Measurements from ENCODE around the gene DRC7.
"Not testable (repeated sequence)": the region's sequence is repeated elsewhere in the genome, so short reads cannot be mapped to it uniquely, and the experiment has no call there.

Gene DRC7

GRCh38 chr16:57721356-57722209, 27.0 kb downstream of the DRC7 start:
- no peak for DNase-seq

DNA sequence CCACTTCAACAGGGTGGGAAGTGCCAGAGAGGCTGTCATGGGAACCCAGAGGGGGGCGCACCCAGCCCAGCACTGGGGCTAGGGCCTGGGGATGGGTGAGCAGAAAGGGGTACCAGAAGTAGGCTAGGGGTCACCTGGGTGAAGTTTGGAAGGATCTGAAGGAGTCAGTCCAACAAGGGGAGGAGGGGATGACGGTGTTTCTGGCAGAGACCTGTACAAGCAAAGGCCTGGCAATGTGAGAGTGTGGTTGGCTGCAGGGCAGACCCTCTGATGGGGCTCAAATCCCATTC, 27.5 kb downstream of the DRC7 start:
- no peak for DNase-seq

GRCh38 chr16:57722651-57723050, 28.0 kb downstream of the DRC7 start:
- no peak for DNase-seq

- no peak for DNase-seq
Observed at GRCh38 chr16:57723170-57723569, 28.6 kb downstream of the DRC7 start.

GRCh38 chr16:57724531-57724930, 29.9 kb downstream of the DRC7 start:
- DNase-seq = no peak

DNA sequence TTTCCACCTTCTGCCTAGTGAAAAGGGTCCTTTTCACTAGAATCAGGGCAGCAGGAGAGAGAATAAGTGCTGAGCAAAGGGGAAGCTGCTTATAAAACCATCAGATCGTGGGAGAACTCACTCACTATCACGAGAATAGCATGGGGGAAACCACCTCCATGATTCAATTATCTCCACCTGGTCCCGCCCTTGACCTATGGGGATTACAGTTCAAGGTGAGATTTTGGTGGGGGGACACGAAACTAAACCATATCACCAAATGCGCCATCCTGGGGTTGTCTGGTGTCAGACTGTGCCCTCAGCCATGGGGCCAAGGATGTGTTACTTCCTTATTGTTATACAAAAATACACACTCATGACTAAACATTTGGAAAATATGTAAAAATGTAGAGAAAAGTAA, 30.5 kb downstream of the DRC7 start:
- DNase-seq = no peak

- no peak for DNase-seq
Observed at GRCh38 chr16:57725554-57725953, 30.9 kb downstream of the DRC7 start.

DNA sequence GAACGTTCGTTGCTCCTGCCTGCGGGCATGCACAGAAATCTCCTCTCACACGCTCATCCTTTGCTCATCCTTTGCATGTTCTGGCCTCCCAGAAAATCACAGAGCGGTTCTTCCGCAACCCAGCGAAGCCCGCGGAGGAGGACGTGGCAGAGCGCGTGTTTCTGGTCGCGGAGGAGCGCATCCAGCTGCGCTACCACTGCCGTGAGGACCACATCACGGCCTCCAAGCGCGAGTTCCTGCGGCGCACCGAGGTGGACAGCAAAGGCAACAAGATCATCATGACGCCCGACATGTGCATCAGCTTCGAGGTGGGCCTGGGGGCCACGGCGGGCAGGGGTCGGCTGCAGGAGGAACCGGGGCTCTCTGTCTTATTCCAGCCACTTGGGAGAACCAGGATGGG, 31.4 kb downstream of the DRC7 start:
- no peak for DNase-seq

DNA sequence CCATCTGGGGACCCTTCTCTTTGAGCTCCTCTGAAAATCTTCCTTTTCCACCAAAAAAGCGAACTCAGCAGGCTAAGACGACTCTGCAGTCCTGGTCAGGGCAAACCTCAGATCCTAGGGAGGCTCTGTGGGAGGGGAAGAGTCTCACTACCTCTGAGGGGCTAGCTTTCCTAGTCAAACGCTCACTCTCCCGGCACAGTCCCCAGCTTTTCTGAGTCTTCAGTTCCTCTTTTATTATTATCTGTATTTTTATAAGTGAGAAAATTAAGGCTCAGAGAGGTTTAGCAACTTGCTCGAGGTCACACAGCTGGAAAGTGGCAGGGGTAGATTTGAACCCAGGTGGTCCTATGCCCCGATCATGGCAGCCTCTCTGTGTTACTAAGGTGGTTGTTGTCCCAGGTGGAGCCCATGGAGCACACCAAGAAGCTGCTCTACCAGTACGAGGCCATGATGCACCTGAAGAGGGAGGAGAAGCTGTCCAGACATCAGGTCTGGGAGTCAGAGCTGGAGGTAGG, 31.9 kb downstream of the DRC7 start:
- DNase-seq = no peak

DNA sequence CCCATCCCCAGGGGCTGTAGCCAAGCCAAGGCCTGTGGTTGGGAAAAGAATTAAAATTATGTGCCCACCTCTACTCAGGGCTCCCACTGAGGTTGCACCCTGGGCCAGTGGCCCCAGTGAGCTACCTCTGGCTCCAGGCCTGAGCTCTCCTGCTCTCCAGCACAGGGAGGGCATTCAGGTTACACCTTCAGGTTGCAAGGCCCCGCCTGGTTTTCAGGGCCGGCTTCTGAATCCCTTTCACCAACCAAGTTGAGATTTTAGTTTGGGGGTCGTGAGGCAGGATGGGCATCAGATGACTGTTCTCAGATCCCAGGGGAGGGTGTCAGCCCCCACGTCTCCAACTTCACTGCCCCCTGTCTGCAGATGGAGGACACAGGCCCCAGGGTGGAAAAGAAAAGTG, 33.0 kb downstream of the DRC7 start:
- no peak for DNase-seq

DNA sequence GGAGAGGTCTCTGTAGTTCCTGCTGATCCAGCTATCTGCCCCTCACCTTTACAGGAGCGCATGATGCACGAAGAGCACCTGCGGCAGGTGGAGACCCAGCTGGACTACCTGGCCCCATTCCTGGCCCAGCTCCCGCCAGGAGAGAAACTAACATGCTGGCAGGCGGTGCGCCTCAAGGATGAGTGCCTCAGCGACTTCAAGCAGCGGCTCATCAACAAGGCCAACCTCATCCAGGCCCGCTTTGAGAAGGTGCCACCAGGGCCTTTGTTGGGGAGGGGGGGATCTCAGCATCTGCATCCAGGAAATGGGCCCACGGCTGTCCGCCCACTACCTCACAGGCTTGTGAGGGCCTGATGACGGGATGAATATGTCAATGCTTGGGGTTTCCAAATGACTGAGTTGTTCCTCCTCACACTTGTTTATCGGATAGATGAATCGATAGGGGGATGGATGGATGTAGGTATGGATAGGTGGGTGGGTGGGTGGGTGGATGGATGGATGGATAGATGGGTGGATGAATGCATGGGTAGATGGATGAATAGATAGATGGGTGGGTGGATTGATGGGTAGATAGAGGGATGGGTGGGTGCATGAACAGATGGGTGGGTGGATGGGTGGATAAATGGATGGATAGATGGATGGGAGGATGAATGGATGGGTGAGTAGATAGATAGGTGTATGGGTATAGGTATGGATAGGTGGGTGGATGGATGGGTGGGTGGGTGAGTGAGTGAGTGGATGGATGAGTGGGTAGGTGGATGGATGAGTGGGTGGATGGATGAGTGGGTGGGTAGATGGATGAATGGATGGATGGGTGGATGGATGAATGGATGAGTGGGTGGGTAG, 34.0 kb downstream of the DRC7 start:
- no peak for DNase-seq

DNA sequence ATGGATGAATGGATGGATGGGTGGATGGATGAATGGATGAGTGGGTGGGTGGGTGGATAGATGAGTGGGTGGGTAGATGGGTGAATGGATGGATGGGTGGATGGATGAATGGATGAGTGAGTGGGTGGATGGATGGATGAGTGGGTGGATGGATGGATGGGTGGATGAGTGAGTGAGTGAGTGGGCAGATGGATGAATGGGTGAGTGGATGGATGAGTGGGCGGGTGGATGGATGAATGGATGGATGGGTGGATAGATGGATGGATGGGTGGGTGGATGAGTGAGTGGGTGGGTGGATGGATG, 34.5 kb downstream of the DRC7 start:
- no peak for DNase-seq

DNA sequence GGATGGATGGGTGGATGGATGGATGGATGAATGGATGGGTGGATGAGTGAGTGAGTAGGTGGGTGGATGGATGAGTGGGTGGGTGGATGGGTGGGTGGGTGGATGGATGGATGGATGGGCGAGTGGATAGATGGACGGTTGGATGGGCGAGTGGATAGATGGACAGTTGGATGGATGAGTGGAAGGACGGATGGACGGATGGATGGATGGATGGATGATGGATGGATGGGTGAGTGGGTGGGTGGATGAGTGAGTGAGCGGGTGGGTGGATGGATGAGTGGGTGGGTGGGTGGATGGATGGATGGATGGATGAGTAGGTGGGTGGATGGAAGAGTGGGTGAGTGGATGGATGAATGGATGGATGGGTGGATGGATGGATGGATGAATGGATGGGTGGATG, 35.2 kb downstream of the DRC7 start:
- not testable (repeated sequence) for DNase-seq

GRCh38 chr16:57730771-57731730, 36.4 kb downstream of the DRC7 start:
- DNase-seq = no peak

DNA sequence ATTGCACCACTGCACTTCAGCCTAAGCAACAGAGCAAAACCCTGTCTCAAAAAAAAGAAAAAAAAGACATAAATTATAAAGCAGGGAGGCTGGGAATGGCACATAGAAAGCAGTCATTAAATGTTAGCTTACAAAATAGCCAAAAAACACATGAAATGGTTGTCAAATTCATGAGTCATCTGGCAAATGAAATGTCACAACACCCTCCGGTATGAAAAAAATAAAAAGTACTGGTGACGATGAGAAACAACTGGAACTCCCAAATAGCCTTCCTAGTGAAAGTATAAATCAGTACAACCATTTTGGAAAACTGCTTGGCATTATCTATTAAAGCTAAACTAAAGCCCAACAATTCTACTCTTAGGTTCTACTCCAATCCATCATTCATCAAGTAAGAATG, 37.4 kb downstream of the DRC7 start:
- no peak for DNase-seq

DNA sequence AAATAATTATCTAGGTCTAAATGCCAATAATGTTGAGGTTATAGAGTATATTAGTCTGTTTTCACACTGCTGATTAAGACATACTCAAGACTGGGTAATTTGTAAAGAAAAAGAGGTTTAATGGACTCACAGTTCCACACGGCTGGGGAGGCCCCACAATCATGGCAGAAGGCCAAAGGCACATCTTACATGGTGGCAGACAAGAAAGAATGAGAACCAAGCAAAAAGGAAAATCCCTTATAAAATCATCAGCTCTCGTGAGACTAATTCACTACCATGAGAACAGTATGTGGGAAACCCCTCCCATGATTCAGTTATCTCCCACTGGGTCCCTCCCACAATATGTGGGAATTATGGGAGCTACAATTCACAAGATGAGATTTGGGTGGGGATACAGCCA, 38.1 kb downstream of the DRC7 start:
- DNase-seq = no peak

DNA sequence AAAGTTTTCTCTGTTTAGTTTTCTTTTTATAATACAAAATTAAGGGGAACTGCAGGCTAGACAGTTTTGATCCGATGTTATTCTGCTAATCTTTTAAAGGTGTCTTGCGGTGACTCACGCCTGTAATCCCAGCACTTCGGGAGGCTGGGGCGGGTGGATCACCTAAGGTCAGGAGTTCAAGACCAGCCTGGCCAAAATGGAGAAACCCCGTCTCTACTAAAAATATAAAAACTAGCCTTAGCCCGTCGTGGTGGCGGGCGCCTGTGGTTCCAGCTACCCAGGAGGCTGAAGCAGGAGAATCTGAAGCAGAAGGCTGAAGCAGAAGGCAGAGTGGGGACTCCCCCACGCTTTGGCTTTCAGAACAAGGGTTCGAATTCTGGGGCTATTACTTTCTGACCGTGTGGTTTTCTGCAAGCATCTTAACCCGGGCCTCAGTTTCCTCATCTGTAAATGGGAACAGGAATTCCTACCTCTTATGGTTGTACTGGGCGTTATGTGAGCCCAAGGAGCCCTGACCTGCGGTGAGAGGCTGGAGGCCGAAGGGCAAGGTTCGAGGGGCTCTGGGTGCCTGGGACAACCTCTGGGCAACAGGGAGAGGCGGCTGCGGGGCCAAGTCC, 39.8 kb downstream of the DRC7 start:
- no peak for DNase-seq

GRCh38 chr16:57734925-57735754, 40.5 kb downstream of the DRC7 start:
- peak; percentile 99 for DNase-seq

DNA sequence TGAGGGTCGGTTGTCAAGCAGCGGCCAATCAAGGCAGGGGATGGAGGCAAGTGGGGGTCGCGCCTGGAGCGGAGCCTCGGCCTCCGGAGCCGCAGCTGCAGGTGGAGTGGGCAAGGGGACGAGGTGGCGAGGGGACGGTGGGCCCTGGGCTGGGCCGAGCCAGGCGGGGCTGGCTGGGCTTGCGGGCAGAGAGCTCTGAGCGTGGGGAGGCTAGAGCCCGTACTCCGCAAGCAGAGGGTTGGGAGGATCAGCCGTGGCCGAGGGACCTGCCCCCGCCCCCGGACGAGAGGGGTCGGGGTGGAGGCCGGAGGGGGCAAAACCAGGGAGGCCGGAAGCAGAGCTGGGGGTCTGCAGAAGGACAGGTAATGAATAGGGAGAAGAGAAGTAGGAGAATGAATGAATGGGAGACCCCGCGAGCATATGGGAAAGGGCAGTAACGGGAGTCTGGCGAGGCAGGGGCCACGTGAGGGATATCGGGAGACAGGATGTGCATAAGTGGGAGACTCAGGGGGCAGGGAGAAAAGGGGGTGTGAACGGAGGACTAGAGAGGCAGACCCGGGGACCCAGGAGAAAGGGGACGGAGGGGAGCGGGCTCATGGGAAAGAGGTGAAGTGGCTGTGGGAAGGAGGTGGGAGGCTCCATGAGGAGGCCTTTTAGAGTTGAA, 41.3 kb downstream of the DRC7 start, which contains the start of gene KATNB1:
Gene KATNB1 (plus strand): TSS at position 16 of the 664 bp plus-strand sequence. CDS start 1,474 bp downstream, outside the sequence.
- DNase-seq = no peak

GRCh38 chr16:57736419-57737351, 42.1 kb downstream of the DRC7 start:
- peak; percentile 65 for DNase-seq
